Activated CD8-positive, alpha-beta T cell treated with anti-CD3 and anti-CD28 coated beads for 36 hours (primary cell): ENCODE data around the gene TTLL4. TPM values are rescaled to one million over a fixed set of nuclear protein-coding genes. Genes with fewer than 3 reads are reported as not detected.

Source experiments
- ATAC-seq: fragments of 200-7000 bp; cut with Tn5 transposase; one replicate; pipeline ENCODE4 v1.10.0; 2021; ENCODE audit warnings: mild to moderate bottlenecking, moderate library complexity
- CTCF ChIA-PET: fragments of 350-600 bp; sonication (Branson Sonifier 250); formaldehyde crosslinking; loops from one replicate; lab custom pipeline; 2021; ENCODE audit warnings: antibody characterized with exemption; lab: Charles Lee
- POLR2A ChIA-PET: fragments of 350-600 bp; sonication (Branson Sonifier 250); formaldehyde crosslinking; loops from one replicate; lab custom pipeline; 2021; ENCODE audit warnings: antibody characterized with exemption; lab: Charles Lee
- DNase-seq: peaks from one replicate; pipeline ENCODE4 v3.0.0-alpha.2; 2020
- H3K27ac Mint-ChIP-seq: one replicate; pipeline ENCODE4 v1.8.0; 2021; ENCODE audit warnings: mild to moderate bottlenecking, mixed read lengths
- H3K27me3 Mint-ChIP-seq: one replicate; pipeline ENCODE4 v1.8.0; 2021; ENCODE audit warnings: mixed read lengths
- H3K36me3 Mint-ChIP-seq: one replicate; pipeline ENCODE4 v1.8.0; 2021; ENCODE audit warnings: low read depth, mixed read lengths
- H3K4me1 Mint-ChIP-seq: one replicate; pipeline ENCODE4 v1.8.0; 2021; ENCODE audit warnings: low read depth, mixed read lengths
- H3K4me3 Mint-ChIP-seq: one replicate; pipeline ENCODE4 v1.8.0; 2021; ENCODE audit warnings: mild to moderate bottlenecking, moderate library complexity, mixed read lengths
- H3K9me3 Mint-ChIP-seq: one replicate; pipeline ENCODE4 v1.8.0; 2021; ENCODE audit warnings: mixed read lengths
- intact Hi-C: fragments of 100-400 bp; cut with micrococcal nuclease; formaldehyde crosslinking; loops from one replicate; pipeline ENCODE4 v1.10.0; 2022
- total RNA-seq, 2 experiments: library from RNA; stranded (reverse); gene quantifications; one replicate each; pipeline ENCODE4 v1.2.3, GENCODE V29; 2021
- TF ChIP-seq, protein P1 (sequence below): fragments of 200-600 bp; IDR thresholded peaks from one replicate; pipeline ENCODE4 v1.8.0; 2022; ENCODE audit warnings: antibody characterized with exemption, mild to moderate bottlenecking

Gene TTLL4
- total RNA-seq, 2 experiments from 2014 or later: 32.2 to 36.6 TPM

DNA sequence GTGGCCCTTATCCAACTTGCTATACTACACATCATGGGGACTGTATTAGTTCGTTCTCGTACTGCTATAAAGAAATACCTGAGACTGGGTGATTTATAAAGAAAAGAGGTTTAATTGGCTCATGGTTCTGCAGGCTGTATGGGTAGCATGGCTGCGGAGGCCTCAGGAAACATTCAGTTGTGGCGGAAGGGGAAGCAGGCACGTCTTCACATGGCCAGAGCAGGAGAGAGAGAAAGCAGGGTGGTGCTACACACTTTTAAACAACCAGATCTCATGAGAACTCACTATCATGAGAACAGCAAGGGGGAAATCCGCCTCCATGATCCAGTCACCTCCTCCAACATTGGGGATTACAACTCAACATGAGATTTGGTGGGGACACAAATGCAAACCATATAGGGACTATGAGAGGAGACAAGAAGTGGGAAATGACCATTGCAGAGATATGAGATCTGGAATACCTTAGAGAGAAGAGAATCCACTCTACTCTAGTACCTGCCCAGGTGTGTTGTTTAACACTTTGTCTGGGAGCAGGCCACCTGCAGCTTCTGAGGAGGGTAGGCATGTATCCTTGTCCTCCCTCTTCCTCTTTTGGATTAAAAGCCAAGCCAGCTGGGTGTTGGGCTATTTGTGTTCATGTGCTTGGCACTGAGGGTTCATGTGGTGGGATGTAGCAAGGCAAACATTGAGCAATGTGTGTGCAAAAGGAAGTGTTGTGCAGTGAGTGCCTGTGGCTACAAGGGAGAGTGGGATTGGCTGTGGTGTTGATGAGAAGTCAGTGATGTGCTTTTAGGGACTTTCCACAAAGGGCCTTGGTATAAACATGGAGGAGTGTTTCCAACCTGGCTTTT lies 22.8 kb downstream of the TTLL4 start:
- CTCF ChIA-PET: interaction anchor here (0.9 to 2.4 kb wide), 2 partner anchors 23 to 114 kb away, joined by 3 to 6 read pairs; partner anchors contain the start of gene TTLL4

DNA sequence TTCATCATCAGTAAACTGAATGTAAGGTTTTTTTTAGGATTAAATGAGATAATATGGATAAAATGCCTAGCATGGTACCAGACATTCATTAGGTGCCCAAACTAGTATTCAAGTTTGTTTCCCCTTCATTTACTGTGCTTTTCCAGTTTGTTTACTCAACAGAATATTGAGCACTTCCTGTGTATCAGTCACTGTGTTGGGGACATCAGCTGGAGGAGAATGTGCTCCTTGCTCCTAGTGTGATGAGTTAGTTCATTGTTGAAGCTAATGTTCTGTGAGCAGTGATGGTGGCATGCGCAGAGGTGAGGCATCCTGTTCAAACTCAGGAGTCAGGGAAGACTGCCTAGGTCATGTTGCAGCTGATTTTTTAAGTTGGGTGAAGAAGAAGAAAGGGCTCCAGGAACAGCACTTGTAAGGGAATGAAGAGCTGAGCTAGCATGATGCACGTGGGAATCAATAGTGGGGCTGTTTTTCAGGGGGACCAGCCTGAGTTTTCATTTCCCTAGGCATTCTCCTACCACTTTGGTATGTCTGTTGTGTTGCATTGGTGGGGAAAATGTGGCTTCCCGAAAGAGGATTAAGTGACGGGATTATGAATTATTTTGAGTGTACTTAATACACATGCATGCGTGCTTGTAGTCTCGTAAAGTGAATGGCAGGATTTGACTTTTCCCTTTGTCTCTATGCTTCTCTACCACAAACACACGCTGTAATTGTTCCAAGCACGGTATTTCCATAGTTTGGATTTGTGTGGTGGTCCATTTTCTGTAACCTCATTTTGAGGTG lies 23.7 kb downstream of the TTLL4 start:
- H3K27ac Mint-ChIP-seq: peak overlapping the region; percentile 16
- ATAC-seq: no peak
- peaks cover 21% of the 10 kb centered on the region for H3K4me1 Mint-ChIP-seq
- no peak overlapping the region for H3K4me3 Mint-ChIP-seq
- TF ChIP-seq, protein P1, sequence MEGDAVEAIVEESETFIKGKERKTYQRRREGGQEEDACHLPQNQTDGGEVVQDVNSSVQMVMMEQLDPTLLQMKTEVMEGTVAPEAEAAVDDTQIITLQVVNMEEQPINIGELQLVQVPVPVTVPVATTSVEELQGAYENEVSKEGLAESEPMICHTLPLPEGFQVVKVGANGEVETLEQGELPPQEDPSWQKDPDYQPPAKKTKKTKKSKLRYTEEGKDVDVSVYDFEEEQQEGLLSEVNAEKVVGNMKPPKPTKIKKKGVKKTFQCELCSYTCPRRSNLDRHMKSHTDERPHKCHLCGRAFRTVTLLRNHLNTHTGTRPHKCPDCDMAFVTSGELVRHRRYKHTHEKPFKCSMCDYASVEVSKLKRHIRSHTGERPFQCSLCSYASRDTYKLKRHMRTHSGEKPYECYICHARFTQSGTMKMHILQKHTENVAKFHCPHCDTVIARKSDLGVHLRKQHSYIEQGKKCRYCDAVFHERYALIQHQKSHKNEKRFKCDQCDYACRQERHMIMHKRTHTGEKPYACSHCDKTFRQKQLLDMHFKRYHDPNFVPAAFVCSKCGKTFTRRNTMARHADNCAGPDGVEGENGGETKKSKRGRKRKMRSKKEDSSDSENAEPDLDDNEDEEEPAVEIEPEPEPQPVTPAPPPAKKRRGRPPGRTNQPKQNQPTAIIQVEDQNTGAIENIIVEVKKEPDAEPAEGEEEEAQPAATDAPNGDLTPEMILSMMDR: no peak
- H3K27me3 Mint-ChIP-seq: no peaks in the 10 kb centered on the region
- H3K36me3 Mint-ChIP-seq: peaks cover 26% of the 10 kb centered on the region
- intact Hi-C loops: loop anchor here (5.0 kb wide), 1 partner anchor 113 kb away; no protein-coding TSS in a partner anchor
- POLR2A ChIA-PET: interaction anchor here (0.6 kb wide), 2 partner anchors 8 to 12 kb away, joined by 3 read pairs; no protein-coding TSS in a partner anchor
- no peaks in the 10 kb centered on the region for H3K9me3 Mint-ChIP-seq
- CTCF ChIA-PET: interaction anchor here (2.4 kb wide), 1 partner anchor 24 kb away, joined by 6 read pairs; the partner anchor contains the start of gene TTLL4
- no peak for DNase-seq

More for the DNA sequence above, 22.8 kb downstream of the TTLL4 start:
- H3K4me1 Mint-ChIP-seq: peaks cover 21% of the 10 kb centered on the region
- no peaks in the 10 kb centered on the region for H3K27me3 Mint-ChIP-seq
- POLR2A ChIA-PET: interaction anchor here (0.6 kb wide), 1 partner anchor 7 kb away, joined by 3 read pairs; no protein-coding TSS in a partner anchor
- no peaks in the 10 kb centered on the region for H3K9me3 Mint-ChIP-seq
- peak; percentile 99 for ATAC-seq
- intact Hi-C loops: loop anchor here (5.0 kb wide), 1 partner anchor 114 kb away; no protein-coding TSS in a partner anchor
- TF ChIP-seq, protein P1: no peak
- DNase-seq: peak; percentile 52
- peak overlapping the region; percentile 23 for H3K27ac Mint-ChIP-seq
- H3K36me3 Mint-ChIP-seq: peaks cover 25% of the 10 kb centered on the region
- no peak overlapping the region for H3K4me3 Mint-ChIP-seq

DNA sequence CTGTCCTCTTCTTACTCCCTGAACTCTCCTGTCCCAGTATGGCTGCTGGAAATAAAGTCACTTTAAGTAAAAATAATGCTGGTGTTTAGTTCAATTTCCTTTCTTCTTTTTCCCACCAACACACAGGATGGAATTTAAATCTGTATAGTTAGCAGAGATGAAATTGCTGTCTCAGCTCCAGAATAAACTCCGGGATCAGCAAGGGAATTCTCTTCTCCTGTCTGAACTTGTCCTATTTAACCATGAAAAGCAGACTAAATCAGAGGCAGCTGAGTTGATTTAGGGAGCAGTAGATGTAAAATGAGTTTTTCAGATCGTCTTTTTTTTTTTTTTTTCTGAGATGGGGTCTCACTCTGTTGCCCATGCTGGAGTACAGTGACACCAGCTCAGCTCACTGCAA lies 25.9 kb downstream of the TTLL4 start:
- intact Hi-C loops: no loop called here
- DNase-seq (no peak), ATAC-seq (no peak)
- CTCF ChIA-PET: interaction anchor here (1.0 to 2.2 kb wide), 3 partner anchors 9 to 111 kb away, joined by 4 to 6 read pairs (median 5); partner anchors contain the start of gene TTLL4
- no peaks in the 10 kb centered on the region for H3K9me3 Mint-ChIP-seq
- peaks cover 19% of the 10 kb centered on the region for H3K4me1 Mint-ChIP-seq
- H3K36me3 Mint-ChIP-seq: peaks cover 28% of the 10 kb centered on the region
- TF ChIP-seq, protein P1: no peak
- POLR2A ChIA-PET: no interaction called here
- no peak overlapping the region for H3K4me3 Mint-ChIP-seq
- no peaks in the 10 kb centered on the region for H3K27me3 Mint-ChIP-seq
- no peak overlapping the region for H3K27ac Mint-ChIP-seq

DNA sequence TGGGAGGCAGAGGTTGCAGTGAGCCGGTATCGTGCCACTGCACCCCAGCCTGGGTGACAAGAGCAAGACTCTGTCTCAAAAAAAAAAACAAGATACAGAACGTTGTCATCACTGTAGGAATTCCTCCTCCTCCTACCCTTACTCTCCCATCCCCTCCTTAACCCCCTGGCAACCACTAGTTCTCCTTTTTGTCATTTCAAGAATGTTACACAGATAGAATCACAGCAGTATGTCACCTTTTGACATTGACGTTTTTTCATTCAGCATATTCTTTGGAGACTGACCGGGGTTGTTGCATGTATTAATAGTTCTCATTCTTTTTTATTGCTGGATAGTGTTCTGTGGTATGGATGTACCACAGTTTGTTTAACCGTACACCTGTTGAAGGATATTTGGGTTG lies 32.4 kb downstream of the TTLL4 start:
- no peak for ATAC-seq
- CTCF ChIA-PET: no interaction called here
- H3K9me3 Mint-ChIP-seq: no peaks in the 10 kb centered on the region

More for the DNA sequence above, 32.4 kb downstream of the TTLL4 start:
- H3K27ac Mint-ChIP-seq: no peak overlapping the region
- DNase-seq: no peak
- no peaks in the 10 kb centered on the region for H3K27me3 Mint-ChIP-seq
- H3K4me1 Mint-ChIP-seq: peaks cover 19% of the 10 kb centered on the region
- H3K4me3 Mint-ChIP-seq: no peak overlapping the region
- intact Hi-C loops: no loop called here
- TF ChIP-seq, protein P1: no peak
- POLR2A ChIA-PET: interaction anchor here (0.6 kb wide), 1 partner anchor 148 kb away, joined by 3 read pairs; no protein-coding TSS in a partner anchor
- peaks cover 61% of the 10 kb centered on the region for H3K36me3 Mint-ChIP-seq
